ENCODE measurements around the gene VWC2L.

VWC2L gene

DNA sequence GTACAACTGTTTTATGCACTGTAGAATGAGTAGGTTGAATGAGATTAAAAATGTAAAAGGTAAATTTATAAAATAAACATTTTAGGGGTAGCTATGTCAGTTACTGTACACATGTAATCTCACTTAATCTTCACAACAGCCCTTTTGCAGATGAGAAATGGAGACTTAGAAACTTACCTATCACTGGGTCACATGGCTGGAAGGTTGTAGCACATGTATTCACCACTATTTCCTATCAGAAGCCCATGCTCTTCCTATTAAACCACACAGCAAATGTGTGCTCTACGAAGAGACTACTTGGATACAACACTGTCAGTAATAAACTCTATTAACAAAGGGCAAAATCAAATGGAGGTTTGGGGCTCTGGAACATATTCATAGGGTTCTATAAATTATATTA lies 60.5 kb downstream of the VWC2L start:
- DNase-seq = no peak

- no peak for DNase-seq
Observed at GRCh38 chr2:214471990-214472389, 61.1 kb downstream of the VWC2L start.

GRCh38 chr2:214477305-214477704 lies 66.5 kb downstream of the VWC2L start:
- DNase-seq = no peak

DNA sequence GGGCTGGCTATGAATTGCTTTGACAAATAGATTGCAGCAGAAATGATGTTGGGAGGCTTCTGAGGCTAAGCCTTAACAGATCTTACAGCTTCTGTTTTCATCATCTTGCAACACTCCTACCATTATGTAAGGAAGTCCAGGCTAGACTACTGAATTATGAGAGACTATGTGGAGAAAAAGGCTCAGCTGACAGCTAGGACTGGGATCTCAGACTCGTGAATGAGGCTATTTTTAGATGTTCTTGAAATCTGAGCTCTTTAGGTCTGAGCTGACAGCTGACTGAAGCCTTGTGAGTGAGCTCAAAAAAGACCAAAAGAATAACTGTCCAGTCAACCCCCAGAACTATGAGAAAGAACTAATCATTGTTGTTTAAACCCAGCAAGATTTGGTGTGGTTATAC lies 70.3 kb downstream of the VWC2L start:
- no peak for DNase-seq

DNA sequence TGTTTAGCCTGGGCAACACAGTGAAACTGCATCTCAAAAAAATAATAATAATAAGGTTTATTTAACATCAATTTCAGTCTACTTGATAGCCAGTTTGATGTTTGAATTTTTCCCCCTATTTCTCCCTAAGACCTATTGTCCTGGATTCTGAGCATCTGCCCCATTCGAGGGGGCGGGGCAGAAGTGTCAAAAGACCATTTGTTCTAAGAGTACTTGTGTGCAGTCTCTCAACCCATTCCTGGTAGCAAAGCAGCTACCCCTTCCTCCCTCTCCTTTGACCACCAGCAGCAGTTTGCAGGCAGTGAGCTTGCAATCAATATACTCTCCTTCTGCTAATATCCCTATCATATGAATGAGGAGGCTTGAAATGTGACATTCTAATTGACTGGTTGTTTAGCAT lies 71.9 kb downstream of the VWC2L start:
- no peak for DNase-seq

DNA sequence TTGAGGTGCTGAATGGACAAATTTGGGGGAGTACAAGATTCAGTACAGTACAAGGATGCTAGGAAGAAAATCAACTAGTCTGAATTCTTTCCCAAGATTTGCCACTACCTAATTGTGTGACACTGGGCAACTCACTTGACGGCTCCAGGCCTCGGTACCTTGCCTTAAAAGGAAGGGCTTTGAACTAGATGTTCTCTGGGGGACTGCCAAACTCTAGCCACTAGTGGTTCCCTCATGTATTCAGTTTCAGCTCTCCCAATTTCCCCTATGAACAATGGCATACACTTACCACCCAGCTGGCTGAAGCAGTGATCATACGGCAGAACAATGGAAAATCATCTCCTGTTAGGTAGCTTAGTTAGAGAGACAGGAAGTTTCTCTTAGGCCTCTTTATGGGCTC lies 73.4 kb downstream of the VWC2L start:
- DNase-seq = no peak

DNA sequence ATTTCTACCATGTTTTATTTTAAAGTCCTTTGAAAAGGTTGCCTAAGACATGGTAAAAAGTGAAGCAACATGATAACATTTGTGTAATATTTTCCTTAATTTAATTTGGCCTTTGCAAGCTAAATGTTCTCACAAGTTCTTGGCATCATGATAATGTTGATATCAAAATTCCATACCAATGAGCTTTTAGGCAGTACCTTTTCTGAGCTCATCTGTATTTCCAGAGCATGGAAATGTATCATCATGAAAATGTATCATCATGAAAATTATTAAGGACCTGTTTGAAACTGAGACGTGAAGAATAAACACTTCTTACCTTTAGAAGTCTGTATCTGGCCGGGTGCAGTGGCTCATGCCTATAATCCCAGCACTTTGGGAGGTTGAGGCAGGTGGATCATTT lies 73.8 kb downstream of the VWC2L start:
- DNase-seq = no peak

- DNase-seq = no peak
Observed at GRCh38 chr2:214489181-214489580, 78.3 kb downstream of the VWC2L start.

DNA sequence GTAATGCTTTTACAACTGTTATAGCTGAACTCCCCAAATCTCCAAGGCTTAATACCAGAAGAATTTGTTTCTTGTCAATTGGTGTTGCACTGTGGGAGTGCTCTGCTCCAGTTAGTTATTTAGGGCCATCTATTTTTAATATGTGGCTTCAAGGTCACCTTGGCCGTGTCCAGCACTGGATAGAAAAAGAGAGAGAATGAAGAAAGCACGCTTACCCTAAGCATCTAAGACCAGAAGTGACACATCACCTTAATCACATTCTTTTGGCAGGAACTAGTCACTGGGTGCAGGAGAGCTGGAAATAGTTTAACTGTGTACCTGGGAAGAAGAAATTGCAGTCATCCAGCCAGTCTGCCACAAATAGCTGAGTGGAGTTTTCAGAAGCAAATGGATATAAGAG lies 78.8 kb downstream of the VWC2L start:
- DNase-seq = no peak

DNA sequence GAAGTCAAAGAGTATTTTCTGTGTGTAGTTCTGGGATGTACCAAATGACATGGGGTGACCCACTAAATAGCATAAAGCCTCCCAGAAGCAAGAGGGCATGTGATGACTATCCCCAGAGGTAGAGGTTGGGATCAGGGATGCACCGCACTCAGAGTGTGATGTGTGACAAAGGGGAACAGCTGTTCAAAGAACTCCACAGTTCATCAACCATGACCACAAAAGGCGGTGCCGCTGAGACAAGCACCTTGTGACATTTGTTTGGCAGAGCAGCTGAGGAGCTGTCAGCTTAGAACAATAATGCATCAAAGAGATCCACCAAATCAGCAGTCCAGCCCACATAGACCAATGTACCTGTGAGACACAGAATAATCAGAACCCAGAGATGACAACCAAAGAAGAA lies 81.3 kb downstream of the VWC2L start:
- no peak for DNase-seq

DNA sequence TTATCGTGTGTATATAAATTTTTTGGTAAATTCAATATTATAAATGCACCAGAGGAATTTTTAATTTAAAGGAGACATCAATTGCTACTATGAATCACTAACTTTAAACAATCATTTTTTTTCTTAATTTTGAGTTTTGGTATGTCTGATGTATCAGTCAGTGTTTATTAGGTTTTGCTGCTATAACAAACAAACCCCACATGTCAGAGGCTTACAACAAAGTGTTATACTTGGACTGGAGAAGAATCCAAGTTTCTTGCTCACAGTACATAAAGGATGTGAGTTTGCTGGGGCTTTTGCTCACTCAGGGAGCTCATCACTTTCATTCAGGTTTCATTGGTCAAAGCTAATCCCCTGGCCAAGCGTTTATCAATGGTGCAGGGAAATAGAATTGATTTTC lies 81.8 kb downstream of the VWC2L start:
- no peak for DNase-seq

- no peak for DNase-seq
Observed at GRCh38 chr2:214497489-214497888, 86.6 kb downstream of the VWC2L start.

DNA sequence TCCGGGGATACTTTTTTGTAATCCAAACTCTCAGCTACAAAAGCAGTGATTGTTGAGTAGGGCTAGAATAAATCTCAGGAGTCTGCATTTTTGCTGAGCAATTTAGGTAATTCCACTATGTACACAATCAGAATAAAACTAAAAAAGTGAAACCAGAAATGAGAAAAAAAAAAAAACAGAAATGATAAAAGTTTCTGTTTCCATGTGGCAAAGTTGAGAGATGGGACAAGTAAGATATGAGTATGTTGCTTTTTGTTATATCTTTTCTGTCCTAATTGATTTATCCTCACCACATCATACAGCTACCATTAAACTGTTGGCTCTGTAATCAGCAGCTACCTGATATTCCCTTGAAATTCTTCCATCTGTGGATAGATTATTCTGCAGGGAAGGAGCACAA lies 92.7 kb downstream of the VWC2L start:
- DNase-seq = no peak

DNA sequence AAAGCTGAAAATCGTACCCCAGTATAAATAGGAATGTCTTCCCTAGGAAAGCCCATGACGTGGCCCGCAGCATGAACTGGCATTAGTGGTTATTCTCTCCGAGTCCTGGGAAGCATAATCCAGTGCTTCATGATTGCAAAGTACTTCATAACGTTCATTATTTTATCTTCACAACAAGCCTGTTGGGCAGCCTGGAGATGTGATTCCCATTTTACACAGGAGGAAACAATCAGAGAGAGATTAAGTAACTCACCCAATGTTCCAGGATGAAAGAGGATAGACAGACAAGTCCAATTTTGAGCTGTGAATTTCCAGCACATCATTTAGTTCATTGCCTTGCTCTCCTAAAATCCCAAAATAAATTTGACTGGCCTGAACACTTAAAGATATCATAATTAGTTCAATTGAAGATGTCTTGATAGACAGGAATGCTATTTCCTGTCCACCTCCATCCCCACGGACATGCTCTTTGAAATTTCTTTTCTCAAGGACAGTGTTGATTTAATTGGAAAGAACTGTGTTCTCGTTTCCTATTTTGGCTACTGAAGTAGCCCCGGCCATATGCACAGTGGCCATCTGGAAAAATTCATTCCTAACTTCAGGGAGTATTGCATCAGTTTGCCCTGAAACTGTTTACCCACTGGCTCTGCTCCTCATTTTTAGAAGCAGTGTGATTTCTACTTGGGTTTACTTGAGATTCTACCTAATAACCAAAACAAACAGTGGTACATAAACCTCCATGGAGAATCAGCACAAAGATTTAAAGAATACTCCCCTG lies 93.9 kb downstream of the VWC2L start:
- DNase-seq = no peak

DNA sequence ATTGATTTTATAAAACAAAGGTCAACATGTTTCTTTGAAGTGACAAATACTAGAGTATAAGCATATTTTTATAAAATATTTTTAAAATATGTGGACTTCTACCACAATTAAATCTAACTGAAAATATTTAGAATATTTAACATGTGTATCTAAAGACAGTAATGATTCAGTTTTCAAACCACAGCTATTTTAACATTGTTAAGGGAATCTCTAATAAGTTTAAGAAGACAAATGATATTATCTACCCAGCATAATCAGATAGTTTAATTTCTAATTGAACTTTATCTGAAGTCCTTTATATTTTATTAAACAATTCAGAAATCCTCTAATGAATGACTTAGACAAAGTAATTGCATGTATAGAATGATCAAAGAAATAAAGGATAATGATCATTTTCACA lies 96.2 kb downstream of the VWC2L start:
- no peak for DNase-seq

DNA sequence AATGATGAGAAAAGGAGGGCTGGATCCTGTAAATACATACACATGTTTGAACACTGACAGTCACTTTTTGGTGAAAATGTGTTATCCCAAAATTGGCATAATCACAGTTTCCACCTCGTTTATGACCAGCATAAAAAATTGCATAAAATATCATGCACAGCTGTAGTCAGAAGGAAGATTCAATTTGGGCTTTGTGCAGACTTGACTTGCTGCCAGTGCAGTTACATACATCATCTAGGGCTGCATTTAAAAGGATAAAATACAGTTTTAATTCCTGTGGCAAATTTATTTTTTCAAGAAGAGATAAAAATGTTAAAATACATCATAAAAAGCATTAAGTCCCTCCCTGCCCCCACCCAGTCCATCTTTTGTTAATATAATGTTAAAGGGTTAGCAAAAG lies 103.8 kb downstream of the VWC2L start:
- no peak for DNase-seq

DNA sequence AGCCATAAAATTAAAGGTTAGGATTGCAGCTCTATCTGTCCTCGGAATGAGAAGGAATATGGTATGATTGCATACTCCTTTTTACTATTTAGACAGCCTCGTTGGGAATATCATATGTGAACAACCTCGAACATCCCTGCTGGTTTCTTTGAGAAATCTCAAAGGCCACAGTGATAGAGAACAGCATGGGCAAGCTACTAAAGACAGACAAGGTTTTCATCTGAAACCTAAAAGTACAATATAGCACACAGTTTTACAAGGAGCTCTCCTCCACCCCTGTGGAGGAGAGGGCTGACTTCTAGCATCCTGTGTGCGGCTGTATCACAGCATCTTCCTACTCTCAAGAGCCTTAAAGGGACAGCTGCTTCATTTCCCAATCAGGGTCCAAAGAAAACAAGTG lies 104.3 kb downstream of the VWC2L start:
- DNase-seq = no peak

DNA sequence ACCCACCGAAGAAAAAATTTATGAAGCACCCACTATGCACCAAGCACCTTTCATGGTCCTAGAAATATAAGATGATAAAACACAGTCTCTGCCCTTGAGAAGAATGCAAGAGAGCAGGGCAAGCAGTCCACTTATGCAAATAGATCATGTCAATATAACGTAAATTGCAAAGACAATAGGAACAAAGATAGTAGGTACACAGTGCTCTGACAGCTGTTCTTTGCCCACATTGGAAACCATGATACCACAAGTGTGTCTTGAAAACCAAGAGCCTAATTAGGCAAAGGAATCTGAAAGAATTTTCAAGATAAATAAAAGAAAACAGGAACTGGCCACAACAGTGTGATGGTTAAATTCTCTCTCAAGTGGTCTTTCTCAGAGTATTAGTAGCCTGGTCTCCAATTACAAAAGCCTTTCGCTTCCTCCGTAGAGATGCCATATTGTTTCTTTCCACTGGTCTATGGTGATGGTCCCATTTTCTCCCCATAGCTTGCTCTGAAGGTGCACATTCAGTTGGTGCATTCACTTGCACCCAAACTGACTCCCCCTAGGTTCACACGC lies 108.5 kb downstream of the VWC2L start:
- no peak for DNase-seq

DNA sequence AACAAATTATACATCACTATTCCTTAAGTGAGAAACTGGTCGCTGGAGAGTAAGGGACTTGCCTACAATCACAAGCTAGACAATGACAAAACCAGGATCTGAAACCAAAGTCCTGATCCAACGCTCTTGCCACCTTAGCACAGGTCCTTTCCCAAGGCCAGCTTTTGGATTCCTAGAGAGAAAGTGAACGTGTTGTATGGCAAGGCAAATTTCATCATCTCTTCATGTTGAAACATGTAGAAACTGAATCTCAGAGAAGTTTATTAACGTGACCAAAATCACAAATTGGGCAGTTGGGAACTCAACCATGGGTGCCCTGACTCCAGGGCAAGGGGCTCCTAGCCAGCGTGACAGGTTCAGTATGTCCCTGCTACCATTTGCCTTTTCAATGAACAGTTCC lies 118.2 kb downstream of the VWC2L start:
- no peak for DNase-seq

- no peak for DNase-seq
Observed at GRCh38 chr2:214529514-214529913, 118.7 kb downstream of the VWC2L start.

GRCh38 chr2:214533541-214533940 lies 122.7 kb downstream of the VWC2L start:
- DNase-seq = no peak

GRCh38 chr2:214536625-214537024 lies 125.8 kb downstream of the VWC2L start:
- DNase-seq = no peak

- no peak for DNase-seq
Observed at GRCh38 chr2:214537929-214538328, 127.1 kb downstream of the VWC2L start.

- no peak for DNase-seq
Observed at GRCh38 chr2:214542295-214542694, 131.4 kb downstream of the VWC2L start.

DNA sequence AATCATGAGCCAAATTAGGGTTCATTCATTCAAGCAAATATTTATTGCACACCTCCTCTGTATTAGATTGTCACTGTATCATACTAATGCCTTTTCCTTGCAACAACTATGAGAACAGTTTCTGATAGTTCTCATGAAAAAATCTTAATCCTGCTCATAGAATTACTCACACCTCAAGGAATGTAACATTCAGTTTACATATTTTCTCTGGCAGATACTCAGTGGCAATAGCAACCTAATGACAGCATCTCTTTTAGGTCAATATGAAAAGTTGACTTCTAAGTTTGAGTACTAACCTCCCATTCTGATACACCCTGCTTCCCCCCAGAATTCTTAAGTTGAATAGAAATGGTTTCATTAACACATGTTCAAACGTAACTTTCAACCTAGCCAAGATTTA lies 132.0 kb downstream of the VWC2L start:
- DNase-seq = no peak

Measured in activated CD4-positive, alpha-beta T cell treated with anti-CD3 and anti-CD28 coated beads for 1 hour (primary cell).